HEK293 (cell line): Measurements from ENCODE around the gene KRT76.

Source experiments
- CTCF ChIA-PET: fragments of 350-600 bp; formaldehyde crosslinking; extraction: SDS; loops from one replicate; lab custom pipeline; 2021; ENCODE audit warnings: antibody characterized with exemption; lab: Yijun Ruan, JAX
- POLR2A ChIA-PET: fragments of 300-600 bp; formaldehyde crosslinking; extraction: SDS; loops from one replicate; lab custom pipeline; 2020; ENCODE audit warnings: antibody characterized with exemption, inconsistent platforms; lab: Yijun Ruan, JAX
- H3K27ac ChIP-seq: fragments of 200-500 bp; sonication (Bioruptor generic); 2 replicates; pipeline ENCODE4 v1.5.1; 2014; ENCODE audit warnings: low read depth, low read length, control low read depth, inconsistent platforms; ENCODE audit errors: extremely low read depth
- H3K36me3 ChIP-seq, 2 experiments: fragments of 200-500 bp in 1 of 2; sonication (Bioruptor generic) in 1 of 2; 1 replicate in 1 of 2; 2 replicates in 1 of 2; pipeline ENCODE4 v1.5.1; 2014 to 2017; ENCODE audit warnings: inconsistent platforms in 2 of 2, low read length in 2 of 2; ENCODE audit not compliant: control insufficient read depth in 2 of 2, insufficient read depth in 1 of 2
- H3K4me1 ChIP-seq: fragments of 200-500 bp; sonication (Bioruptor generic); 2 replicates; pipeline ENCODE4 v1.5.1; 2014; ENCODE audit warnings: mild to moderate bottlenecking, low read length, inconsistent platforms; ENCODE audit not compliant: control insufficient read depth, insufficient read depth
- H3K4me3 ChIP-seq: 2 replicates; pipeline ENCODE4 v1.5.1; 2011; ENCODE audit warnings: low read depth, mild to moderate bottlenecking, control low read depth, low read length, moderate library complexity
- H3K9me3 ChIP-seq: fragments of 200-500 bp; sonication (Bioruptor generic); 2 replicates; pipeline ENCODE4 v1.5.1; 2014; ENCODE audit warnings: low read depth, low read length, inconsistent platforms; ENCODE audit not compliant: control insufficient read depth, insufficient read depth
- FEZF1 ChIP-seq: fragments of 450-650 bp; formaldehyde crosslinking; IDR thresholded peaks from 2 replicates; pipeline ENCODE4 v1.5.1; 2016; ENCODE audit warnings: missing biosample characterization, missing genetic modification characterization
- REPIN1 ChIP-seq: fragments of 450-650 bp; formaldehyde crosslinking; IDR thresholded peaks from 2 replicates; pipeline ENCODE4 v1.5.1; 2017; ENCODE audit warnings: missing biosample characterization, missing genetic modification characterization, low read depth
- SP3 ChIP-seq: fragments of 450-650 bp; formaldehyde crosslinking; IDR thresholded peaks from 2 replicates; pipeline ENCODE4 v1.5.1; 2016; ENCODE audit warnings: missing biosample characterization, missing genetic modification characterization
- TRIM28 ChIP-seq: IDR thresholded peaks from 2 replicates; pipeline ENCODE4 v1.6.1; 2011; ENCODE audit warnings: low read length, control low read depth, borderline replicate concordance
- WT1 ChIP-seq: fragments of 450-650 bp; formaldehyde crosslinking; IDR thresholded peaks from 2 replicates; pipeline ENCODE4 v1.5.1; 2016; ENCODE audit warnings: missing biosample characterization, missing genetic modification characterization
- ZBTB26 ChIP-seq: fragments of 450-650 bp; formaldehyde crosslinking; optimal IDR thresholded peaks from 2 replicates; pipeline ENCODE3; 2016; ENCODE audit warnings: missing biosample characterization, mild to moderate bottlenecking, missing genetic modification characterization
- ZFP3 ChIP-seq: fragments of 450-650 bp; formaldehyde crosslinking; IDR thresholded peaks from 2 replicates; pipeline ENCODE4 v1.5.1; 2016; ENCODE audit warnings: low read depth, missing biosample characterization, missing genetic modification characterization
- ZNF2 ChIP-seq: fragments of 450-650 bp; formaldehyde crosslinking; IDR thresholded peaks from 2 replicates; pipeline ENCODE4 v1.5.1; 2016; ENCODE audit warnings: missing biosample characterization, missing genetic modification characterization
- ZNF24 ChIP-seq: fragments of 450-650 bp; formaldehyde crosslinking; IDR thresholded peaks from 2 replicates; pipeline ENCODE4 v1.5.1; 2016; ENCODE audit warnings: missing biosample characterization, missing genetic modification characterization
- ZNF274 ChIP-seq, 2 experiments: fragments of 200-500 bp in 1 of 2; fragments of 450-650 bp in 1 of 2; sonication (Bioruptor generic) in 1 of 2; formaldehyde crosslinking in 1 of 2; IDR thresholded peaks; 2 replicates each; pipeline versions ENCODE4 v1.5.1 to v1.6.1; 2014 to 2016; ENCODE audit warnings: borderline replicate concordance in 1 of 2, inconsistent platforms in 1 of 2, low read length in 1 of 2, missing biosample characterization in 1 of 2, missing genetic modification characterization in 1 of 2
- ZNF292 ChIP-seq: fragments of 450-650 bp; formaldehyde crosslinking; IDR thresholded peaks from 2 replicates; pipeline ENCODE4 v1.5.1; 2016; ENCODE audit warnings: low read depth, missing biosample characterization, missing genetic modification characterization, borderline replicate concordance
- ZNF302 ChIP-seq: fragments of 450-650 bp; formaldehyde crosslinking; IDR thresholded peaks from 2 replicates; pipeline ENCODE4 v1.5.1; 2016; ENCODE audit warnings: missing biosample characterization, missing genetic modification characterization, low read depth
- ZNF404 ChIP-seq: fragments of 450-650 bp; formaldehyde crosslinking; IDR thresholded peaks from 2 replicates; pipeline ENCODE4 v1.5.1; 2017; ENCODE audit warnings: missing biosample characterization, missing genetic modification characterization
- ZNF426 ChIP-seq: fragments of 450-650 bp; formaldehyde crosslinking; IDR thresholded peaks from 2 replicates; pipeline ENCODE4 v1.5.1; 2017; ENCODE audit warnings: missing biosample characterization, missing genetic modification characterization, mild to moderate bottlenecking, inconsistent platforms, moderate library complexity
- ZNF473 ChIP-seq: fragments of 450-650 bp; formaldehyde crosslinking; IDR thresholded peaks from 2 replicates; pipeline ENCODE4 v1.5.1; 2017; ENCODE audit warnings: missing biosample characterization, missing genetic modification characterization
- ZNF529 ChIP-seq: fragments of 450-650 bp; formaldehyde crosslinking; IDR thresholded peaks from 2 replicates; pipeline ENCODE4 v1.5.1; 2017; ENCODE audit warnings: missing genetic modification characterization, missing biosample characterization; ENCODE audit not compliant: insufficient replicate concordance
- ZNF544 ChIP-seq: fragments of 450-650 bp; formaldehyde crosslinking; IDR thresholded peaks from 2 replicates; pipeline ENCODE4 v1.5.0; 2017; ENCODE audit warnings: missing biosample characterization, missing genetic modification characterization
- ZNF549 ChIP-seq: fragments of 450-650 bp; IDR thresholded peaks from 2 replicates; pipeline ENCODE4 v1.5.1; 2018; ENCODE audit warnings: missing biosample characterization, missing genetic modification characterization, mild to moderate bottlenecking, inconsistent platforms, moderate library complexity
- ZNF626 ChIP-seq: fragments of 450-650 bp; sonication (Bioruptor Pico); formaldehyde crosslinking; IDR thresholded peaks from 2 replicates; pipeline ENCODE4 v1.5.1; 2018; ENCODE audit warnings: missing biosample characterization, missing genetic modification characterization, inconsistent platforms
- ZNF670 ChIP-seq: fragments of 450-650 bp; formaldehyde crosslinking; IDR thresholded peaks from 2 replicates; pipeline ENCODE4 v1.5.1; 2016; ENCODE audit warnings: missing biosample characterization, missing genetic modification characterization, low read depth
- ZNF76 ChIP-seq: fragments of 450-650 bp; formaldehyde crosslinking; IDR thresholded peaks from 2 replicates; pipeline ENCODE4; 2016; ENCODE audit warnings: low read depth, missing biosample characterization, missing genetic modification characterization, borderline replicate concordance
- TF ChIP-seq, protein P1 (sequence below): IDR thresholded peaks from 2 replicates; pipeline ENCODE4 v1.6.1; 2011; ENCODE audit warnings: mild to moderate bottlenecking, low read depth, low read length, borderline replicate concordance
- TF ChIP-seq, protein P2 (sequence below): fragments of 450-650 bp; formaldehyde crosslinking; IDR thresholded peaks from 2 replicates; pipeline ENCODE4 v1.5.0; 2017; ENCODE audit warnings: missing biosample characterization, missing genetic modification characterization, borderline replicate concordance
- TF ChIP-seq, protein P3 (sequence below): fragments of 450-650 bp; formaldehyde crosslinking; IDR thresholded peaks from 2 replicates; pipeline ENCODE4 v1.5.1; 2016; ENCODE audit warnings: missing biosample characterization, missing genetic modification characterization, borderline replicate concordance

The KRT76 gene

GRCh38 chr12:52815161-52815560, 38.0 kb upstream of the KRT76 start:
- Histone ChIP-seq H3K4me1 (no peaks in the 10 kb centered on the region), H3K9me3 (no peaks in the 10 kb centered on the region), H3K4me3 (no peak overlapping the region), H3K36me3 (no peaks in the 10 kb centered on the region), H3K27ac (no peak overlapping the region)
- POLR2A ChIA-PET, result no interaction called here
- TF ChIP-seq ZNF2 (tag by site-specific recombination), result no peak
- no peak for TF ChIP-seq ZNF302 (tag by site-specific recombination)
- no peak for TF ChIP-seq ZNF24 (tag by site-specific recombination)
- no peak for TF ChIP-seq ZNF274 (IDR thresholded peaks at IDR 0.05; ENCODE audit: low read length)
- TF ChIP-seq ZNF274 (tag by site-specific recombination; IDR thresholded peaks at IDR 0.05; ENCODE audit: borderline replicate concordance), result no peak
- no peak for TF ChIP-seq SP3 (tag by site-specific recombination)
- TF ChIP-seq REPIN1 (tag by site-specific recombination), result no peak
- TF ChIP-seq WT1 (tag by site-specific recombination), result no peak
- TF ChIP-seq, protein P1, sequence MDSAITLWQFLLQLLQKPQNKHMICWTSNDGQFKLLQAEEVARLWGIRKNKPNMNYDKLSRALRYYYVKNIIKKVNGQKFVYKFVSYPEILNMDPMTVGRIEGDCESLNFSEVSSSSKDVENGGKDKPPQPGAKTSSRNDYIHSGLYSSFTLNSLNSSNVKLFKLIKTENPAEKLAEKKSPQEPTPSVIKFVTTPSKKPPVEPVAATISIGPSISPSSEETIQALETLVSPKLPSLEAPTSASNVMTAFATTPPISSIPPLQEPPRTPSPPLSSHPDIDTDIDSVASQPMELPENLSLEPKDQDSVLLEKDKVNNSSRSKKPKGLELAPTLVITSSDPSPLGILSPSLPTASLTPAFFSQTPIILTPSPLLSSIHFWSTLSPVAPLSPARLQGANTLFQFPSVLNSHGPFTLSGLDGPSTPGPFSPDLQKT, result no peak
- TF ChIP-seq FEZF1, result no peak
- no peak for TF ChIP-seq ZNF544 (tag by site-specific recombination)
- no peak for TF ChIP-seq TRIM28
- TF ChIP-seq ZNF473 (tag by site-specific recombination), result no peak
- TF ChIP-seq ZNF292 (tag by site-specific recombination), result no peak
- no peak for TF ChIP-seq ZNF76 (tag by site-specific recombination)
- TF ChIP-seq, protein P2, sequence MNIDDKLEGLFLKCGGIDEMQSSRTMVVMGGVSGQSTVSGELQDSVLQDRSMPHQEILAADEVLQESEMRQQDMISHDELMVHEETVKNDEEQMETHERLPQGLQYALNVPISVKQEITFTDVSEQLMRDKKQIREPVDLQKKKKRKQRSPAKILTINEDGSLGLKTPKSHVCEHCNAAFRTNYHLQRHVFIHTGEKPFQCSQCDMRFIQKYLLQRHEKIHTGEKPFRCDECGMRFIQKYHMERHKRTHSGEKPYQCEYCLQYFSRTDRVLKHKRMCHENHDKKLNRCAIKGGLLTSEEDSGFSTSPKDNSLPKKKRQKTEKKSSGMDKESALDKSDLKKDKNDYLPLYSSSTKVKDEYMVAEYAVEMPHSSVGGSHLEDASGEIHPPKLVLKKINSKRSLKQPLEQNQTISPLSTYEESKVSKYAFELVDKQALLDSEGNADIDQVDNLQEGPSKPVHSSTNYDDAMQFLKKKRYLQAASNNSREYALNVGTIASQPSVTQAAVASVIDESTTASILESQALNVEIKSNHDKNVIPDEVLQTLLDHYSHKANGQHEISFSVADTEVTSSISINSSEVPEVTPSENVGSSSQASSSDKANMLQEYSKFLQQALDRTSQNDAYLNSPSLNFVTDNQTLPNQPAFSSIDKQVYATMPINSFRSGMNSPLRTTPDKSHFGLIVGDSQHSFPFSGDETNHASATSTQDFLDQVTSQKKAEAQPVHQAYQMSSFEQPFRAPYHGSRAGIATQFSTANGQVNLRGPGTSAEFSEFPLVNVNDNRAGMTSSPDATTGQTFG (tag by site-specific recombination), result no peak
- no peak for TF ChIP-seq ZNF426 (tag by site-specific recombination)
- no peak for TF ChIP-seq ZNF670 (tag by site-specific recombination)
- no peak for TF ChIP-seq ZFP3 (tag by site-specific recombination)
- TF ChIP-seq ZNF404 (tag by site-specific recombination), result no peak
- no peak for TF ChIP-seq ZNF529 (tag by site-specific recombination)
- CTCF ChIA-PET, result no interaction called here

DNA sequence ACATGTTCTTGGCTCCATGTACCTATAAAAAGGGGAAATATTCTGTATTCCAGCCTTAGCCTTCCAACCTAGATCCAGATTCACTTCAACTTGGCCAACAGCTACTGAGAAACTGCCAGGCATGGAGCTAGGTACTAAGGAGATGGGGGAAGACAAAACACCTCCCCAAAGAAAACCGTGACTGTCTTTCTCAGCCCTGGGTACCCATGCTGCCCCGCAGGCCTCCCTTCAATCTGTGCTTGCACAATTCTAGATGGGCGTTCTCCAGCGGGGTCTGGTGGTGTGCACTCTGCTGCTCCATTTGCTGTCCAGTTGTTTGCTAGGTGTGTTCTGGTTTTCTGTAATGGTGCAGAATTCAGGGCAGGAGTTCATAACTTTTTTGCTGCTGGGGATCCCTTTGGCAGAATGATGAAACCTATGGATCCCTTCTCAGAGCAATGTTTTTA, 37.6 kb upstream of the KRT76 start:
- H3K4me3 ChIP-seq, result no peak overlapping the region
- ChIA-PET CTCF (no interaction called here), POLR2A (no interaction called here)
- H3K27ac ChIP-seq, result no peak overlapping the region
- H3K36me3 ChIP-seq, result no peaks in the 10 kb centered on the region
- H3K9me3 ChIP-seq, result no peaks in the 10 kb centered on the region
- H3K4me1 ChIP-seq, result no peaks in the 10 kb centered on the region
- TF ChIP-seq, protein P3, sequence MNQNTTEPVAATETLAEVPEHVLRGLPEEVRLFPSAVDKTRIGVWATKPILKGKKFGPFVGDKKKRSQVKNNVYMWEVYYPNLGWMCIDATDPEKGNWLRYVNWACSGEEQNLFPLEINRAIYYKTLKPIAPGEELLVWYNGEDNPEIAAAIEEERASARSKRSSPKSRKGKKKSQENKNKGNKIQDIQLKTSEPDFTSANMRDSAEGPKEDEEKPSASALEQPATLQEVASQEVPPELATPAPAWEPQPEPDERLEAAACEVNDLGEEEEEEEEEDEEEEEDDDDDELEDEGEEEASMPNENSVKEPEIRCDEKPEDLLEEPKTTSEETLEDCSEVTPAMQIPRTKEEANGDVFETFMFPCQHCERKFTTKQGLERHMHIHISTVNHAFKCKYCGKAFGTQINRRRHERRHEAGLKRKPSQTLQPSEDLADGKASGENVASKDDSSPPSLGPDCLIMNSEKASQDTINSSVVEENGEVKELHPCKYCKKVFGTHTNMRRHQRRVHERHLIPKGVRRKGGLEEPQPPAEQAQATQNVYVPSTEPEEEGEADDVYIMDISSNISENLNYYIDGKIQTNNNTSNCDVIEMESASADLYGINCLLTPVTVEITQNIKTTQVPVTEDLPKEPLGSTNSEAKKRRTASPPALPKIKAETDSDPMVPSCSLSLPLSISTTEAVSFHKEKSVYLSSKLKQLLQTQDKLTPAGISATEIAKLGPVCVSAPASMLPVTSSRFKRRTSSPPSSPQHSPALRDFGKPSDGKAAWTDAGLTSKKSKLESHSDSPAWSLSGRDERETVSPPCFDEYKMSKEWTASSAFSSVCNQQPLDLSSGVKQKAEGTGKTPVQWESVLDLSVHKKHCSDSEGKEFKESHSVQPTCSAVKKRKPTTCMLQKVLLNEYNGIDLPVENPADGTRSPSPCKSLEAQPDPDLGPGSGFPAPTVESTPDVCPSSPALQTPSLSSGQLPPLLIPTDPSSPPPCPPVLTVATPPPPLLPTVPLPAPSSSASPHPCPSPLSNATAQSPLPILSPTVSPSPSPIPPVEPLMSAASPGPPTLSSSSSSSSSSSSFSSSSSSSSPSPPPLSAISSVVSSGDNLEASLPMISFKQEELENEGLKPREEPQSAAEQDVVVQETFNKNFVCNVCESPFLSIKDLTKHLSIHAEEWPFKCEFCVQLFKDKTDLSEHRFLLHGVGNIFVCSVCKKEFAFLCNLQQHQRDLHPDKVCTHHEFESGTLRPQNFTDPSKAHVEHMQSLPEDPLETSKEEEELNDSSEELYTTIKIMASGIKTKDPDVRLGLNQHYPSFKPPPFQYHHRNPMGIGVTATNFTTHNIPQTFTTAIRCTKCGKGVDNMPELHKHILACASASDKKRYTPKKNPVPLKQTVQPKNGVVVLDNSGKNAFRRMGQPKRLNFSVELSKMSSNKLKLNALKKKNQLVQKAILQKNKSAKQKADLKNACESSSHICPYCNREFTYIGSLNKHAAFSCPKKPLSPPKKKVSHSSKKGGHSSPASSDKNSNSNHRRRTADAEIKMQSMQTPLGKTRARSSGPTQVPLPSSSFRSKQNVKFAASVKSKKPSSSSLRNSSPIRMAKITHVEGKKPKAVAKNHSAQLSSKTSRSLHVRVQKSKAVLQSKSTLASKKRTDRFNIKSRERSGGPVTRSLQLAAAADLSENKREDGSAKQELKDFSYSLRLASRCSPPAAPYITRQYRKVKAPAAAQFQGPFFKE (tag by site-specific recombination), result no peak
- TF ChIP-seq ZBTB26 (no peak), ZNF626 (tag by site-specific recombination) (no peak), ZNF549 (tag by site-specific recombination) (no peak)
